Hepatocyte (in vitro differentiated cells): ENCODE measurements around the gene TMEM138.

ENCODE experiments used
- CTCF ChIP-seq: fragments of 200-600 bp; sonication (generic); IDR thresholded peaks from 2 replicates; pipeline ENCODE4 v1.5.1; 2016; ENCODE audit warnings: antibody characterized with exemption, mild to moderate bottlenecking; ENCODE audit not compliant: poor library complexity
- EZH2 ChIP-seq: fragments of 200-600 bp; sonication (generic); IDR thresholded peaks from 2 replicates; pipeline ENCODE4 v1.6.1; 2016; ENCODE audit warnings: antibody characterized with exemption, mild to moderate bottlenecking, borderline replicate concordance
- EZH2phosphoT487 ChIP-seq: fragments of 200-600 bp; sonication (generic); IDR thresholded peaks from one replicate; pipeline ENCODE4 v1.6.1; 2018; ENCODE audit warnings: antibody characterized with exemption, mild to moderate bottlenecking, low read depth, moderate library complexity; ENCODE audit not compliant: unreplicated experiment, severe bottlenecking

GRCh38 chr11:61340979-61341378, 21.2 kb upstream of the TMEM138 start:
- no peak for TF ChIP-seq CTCF
- no peak for TF ChIP-seq EZH2
- TF ChIP-seq EZH2phosphoT487, result no peak
